Endodermal cell (in vitro differentiated cells): Measurements from ENCODE around the gene FNBP1. TPM values are rescaled to one million over a fixed set of nuclear protein-coding genes. Genes with fewer than 3 reads are reported as not detected.

Experiments used
- DNase-seq: peaks from one replicate; pipeline ENCODE4 v3.0.0-alpha.2; 2017
- H3K27ac ChIP-seq: 2 replicates; pipeline ENCODE4 v1.5.1; 2013; ENCODE audit warnings: mild to moderate bottlenecking, low read depth, low read length, moderate library complexity
- H3K27me3 ChIP-seq: 2 replicates; pipeline ENCODE4 v1.6.1; 2013; ENCODE audit warnings: mild to moderate bottlenecking, low read length, moderate library complexity; ENCODE audit not compliant: insufficient read depth, control insufficient read depth, poor library complexity, severe bottlenecking
- H3K36me3 ChIP-seq: 2 replicates; pipeline ENCODE4 v1.7.0; 2013; ENCODE audit warnings: mild to moderate bottlenecking, low read length, moderate library complexity; ENCODE audit not compliant: control insufficient read depth, insufficient read depth
- H3K4me1 ChIP-seq: one replicate; pipeline ENCODE4 v1.7.0; 2013; ENCODE audit warnings: low read length; ENCODE audit not compliant: control insufficient read depth, insufficient read depth
- H3K4me3 ChIP-seq: 2 replicates; pipeline ENCODE4 v1.5.1; 2013; ENCODE audit warnings: mild to moderate bottlenecking, low read length, moderate library complexity
- H3K9ac ChIP-seq: 2 replicates; pipeline ENCODE4 v1.6.1; 2013; ENCODE audit warnings: mild to moderate bottlenecking, low read length, moderate library complexity; ENCODE audit not compliant: poor library complexity, severe bottlenecking; ENCODE audit errors: extremely low read depth
- H3K9me3 ChIP-seq: 2 replicates; pipeline ENCODE4 v1.6.1; 2013; ENCODE audit warnings: mild to moderate bottlenecking, low read length, moderate library complexity; ENCODE audit not compliant: control insufficient read depth
- H3K27ac Mint-ChIP-seq: 2 replicates; pipeline ENCODE4 v1.8.0; 2020; ENCODE audit warnings: mixed read lengths
- H3K27me3 Mint-ChIP-seq: 2 replicates; pipeline ENCODE4 v1.8.0; 2021; ENCODE audit warnings: mild to moderate bottlenecking, mixed read lengths; ENCODE audit not compliant: insufficient read depth
- H3K36me3 Mint-ChIP-seq: 2 replicates; pipeline ENCODE4 v1.8.0; 2020; ENCODE audit warnings: low read depth, mixed read lengths
- H3K4me1 Mint-ChIP-seq: 2 replicates; pipeline ENCODE4 v1.8.0; 2020; ENCODE audit warnings: mixed read lengths
- H3K4me3 Mint-ChIP-seq: 2 replicates; pipeline ENCODE4 v1.8.0; 2020; ENCODE audit warnings: mild to moderate bottlenecking, moderate library complexity, mixed read lengths
- H3K9me3 Mint-ChIP-seq: 2 replicates; pipeline ENCODE4 v1.8.0; 2020; ENCODE audit warnings: mild to moderate bottlenecking, mixed read lengths
- WGBS, 2 experiments: methylation state at CpG; one replicate each; pipeline versions ENCODE4 v1.1.5 to v1.1.7; 2013; ENCODE audit warnings: missing lambda C conversion rate in 2 of 2, mixed read lengths in 1 of 2; ENCODE audit not compliant: insufficient coverage in 1 of 2, insufficient read length in 1 of 2; 5-methylcytosine and 5-hydroxymethylcytosine counted together
- total RNA-seq, 2 donors: library from RNA; stranded (reverse); fragmentation: NEBNext Ultra II Directional in 1 of 2; extraction: Animal tissue kit (Norgen Biotek cat#: 25700) in 1 of 2; gene quantifications; 2 replicates in 1 of 2; 3 replicates in 1 of 2; pipeline ENCODE4 v1.2.1, GENCODE V29; 2021
- TF ChIP-seq, protein P1 (sequence below): fragments of 200-600 bp; sonication (generic); conservative IDR thresholded peaks from 2 replicates; pipeline ENCODE4 v1.5.0; 2021; ENCODE audit warnings: antibody characterized with exemption, mild to moderate bottlenecking

Gene FNBP1
- total RNA-seq, 2 donors from 2014 or later: 41.4 to 43.3 TPM

DNA sequence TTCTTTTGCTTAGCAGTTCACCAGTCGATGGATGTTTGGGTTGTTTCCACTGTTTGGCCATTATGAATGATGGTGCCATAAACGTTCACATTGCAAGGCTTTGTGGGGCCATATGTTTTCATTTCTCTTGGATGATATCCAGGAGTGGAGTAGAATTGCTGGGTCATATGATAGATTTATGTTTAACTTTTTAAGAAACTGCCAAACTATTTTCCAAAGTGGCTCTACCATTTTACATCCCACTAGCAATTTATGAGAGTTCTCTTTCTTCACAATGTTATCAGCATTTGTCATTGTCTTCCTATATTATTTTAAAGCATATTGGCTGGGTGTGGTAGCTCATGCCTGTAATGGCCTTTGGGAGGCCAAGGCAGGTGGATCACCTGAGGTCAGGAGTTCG, 15.9 kb upstream of the FNBP1 start:
- WGBS, 2 experiments: 90 to 100% methylated on average over 3 of the region's 3 CpGs
- Mint-ChIP-seq H3K4me1 (no peaks in the 10 kb centered on the region), H3K36me3 (peaks cover 15% of the 10 kb centered on the region), H3K9me3 (no peaks in the 10 kb centered on the region), H3K27ac (no peak overlapping the region), H3K4me3 (no peak overlapping the region), H3K27me3 (no peaks in the 10 kb centered on the region)
- Histone ChIP-seq H3K4me3 (no peak overlapping the region), H3K36me3 (peaks cover 14% of the 10 kb centered on the region), H3K27ac (no peak overlapping the region), H3K4me1 (no peaks in the 10 kb centered on the region), H3K27me3 (no peaks in the 10 kb centered on the region), H3K9ac (no peak overlapping the region), H3K9me3 (no peaks in the 10 kb centered on the region)
- TF ChIP-seq, protein P1, sequence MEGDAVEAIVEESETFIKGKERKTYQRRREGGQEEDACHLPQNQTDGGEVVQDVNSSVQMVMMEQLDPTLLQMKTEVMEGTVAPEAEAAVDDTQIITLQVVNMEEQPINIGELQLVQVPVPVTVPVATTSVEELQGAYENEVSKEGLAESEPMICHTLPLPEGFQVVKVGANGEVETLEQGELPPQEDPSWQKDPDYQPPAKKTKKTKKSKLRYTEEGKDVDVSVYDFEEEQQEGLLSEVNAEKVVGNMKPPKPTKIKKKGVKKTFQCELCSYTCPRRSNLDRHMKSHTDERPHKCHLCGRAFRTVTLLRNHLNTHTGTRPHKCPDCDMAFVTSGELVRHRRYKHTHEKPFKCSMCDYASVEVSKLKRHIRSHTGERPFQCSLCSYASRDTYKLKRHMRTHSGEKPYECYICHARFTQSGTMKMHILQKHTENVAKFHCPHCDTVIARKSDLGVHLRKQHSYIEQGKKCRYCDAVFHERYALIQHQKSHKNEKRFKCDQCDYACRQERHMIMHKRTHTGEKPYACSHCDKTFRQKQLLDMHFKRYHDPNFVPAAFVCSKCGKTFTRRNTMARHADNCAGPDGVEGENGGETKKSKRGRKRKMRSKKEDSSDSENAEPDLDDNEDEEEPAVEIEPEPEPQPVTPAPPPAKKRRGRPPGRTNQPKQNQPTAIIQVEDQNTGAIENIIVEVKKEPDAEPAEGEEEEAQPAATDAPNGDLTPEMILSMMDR: no peak
- DNase-seq: no peak

DNA sequence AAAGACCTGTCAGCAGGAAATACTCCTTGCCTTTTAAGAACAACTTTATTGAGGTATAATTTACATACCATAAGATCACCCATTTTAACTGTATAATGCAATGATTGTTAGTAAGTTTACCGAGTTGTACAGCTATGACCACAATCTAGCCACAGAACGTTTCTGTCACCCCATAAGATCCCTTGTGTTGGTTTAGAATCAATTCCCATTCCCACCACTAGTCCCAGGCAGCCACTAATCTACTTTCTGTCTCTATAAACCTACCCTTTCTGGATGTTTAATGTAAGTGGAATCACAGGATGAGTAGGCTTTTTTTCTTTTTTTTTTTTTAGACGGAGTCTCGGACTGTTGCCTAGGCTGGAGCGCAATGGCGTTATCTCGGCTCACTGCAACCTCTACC, 15.2 kb upstream of the FNBP1 start:
- no peak overlapping the region for H3K4me3 ChIP-seq
- H3K27me3 ChIP-seq: no peaks in the 10 kb centered on the region
- peaks cover 14% of the 10 kb centered on the region for H3K36me3 ChIP-seq
- no peak overlapping the region for H3K27ac ChIP-seq
- H3K27me3 Mint-ChIP-seq: no peaks in the 10 kb centered on the region
- H3K9me3 ChIP-seq: no peaks in the 10 kb centered on the region
- no peak overlapping the region for H3K9ac ChIP-seq
- TF ChIP-seq, protein P1: peak; percentile 70
- no peaks in the 10 kb centered on the region for H3K4me1 ChIP-seq
- no peak for DNase-seq
- H3K9me3 Mint-ChIP-seq: no peaks in the 10 kb centered on the region
- 90 to 96% methylated on average over 6 to 7 of the region's 7 CpGs for WGBS, 2 experiments
- H3K4me3 Mint-ChIP-seq: no peak overlapping the region
- H3K4me1 Mint-ChIP-seq: no peaks in the 10 kb centered on the region
- H3K27ac Mint-ChIP-seq: no peak overlapping the region
- peaks cover 15% of the 10 kb centered on the region for H3K36me3 Mint-ChIP-seq

DNA sequence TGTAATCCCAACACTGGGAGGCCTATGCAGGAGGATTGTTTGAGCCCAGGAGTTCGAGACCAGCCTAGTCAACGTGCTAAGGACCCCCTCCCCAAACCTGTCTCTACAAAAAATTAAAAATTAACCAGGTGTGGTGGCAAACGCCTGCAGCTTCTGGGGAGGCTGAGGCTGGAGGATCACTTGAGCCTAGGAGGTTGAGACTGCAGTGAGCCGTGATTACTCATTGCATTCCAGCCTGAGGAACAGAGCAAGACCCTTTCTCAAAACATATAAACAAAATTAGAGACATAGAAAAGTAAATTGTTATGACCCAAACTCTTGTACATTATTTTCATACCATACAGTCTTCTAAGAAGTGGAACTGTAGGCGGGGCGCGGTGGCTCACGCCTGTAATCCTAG, 11.8 kb upstream of the FNBP1 start:
- H3K27ac Mint-ChIP-seq: peak overlapping the region; percentile 96
- 95 to 100% methylated on average over 1 to 8 of the region's 8 CpGs for WGBS, 2 experiments
- H3K4me3 Mint-ChIP-seq: peak overlapping the region; percentile 93

More for the DNA sequence above, 11.8 kb upstream of the FNBP1 start:
- Mint-ChIP-seq H3K9me3 (no peaks in the 10 kb centered on the region), H3K27me3 (no peaks in the 10 kb centered on the region), H3K36me3 (peaks cover 6% of the 10 kb centered on the region), H3K4me1 (peaks cover 6% of the 10 kb centered on the region)
- Histone ChIP-seq H3K9me3 (no peaks in the 10 kb centered on the region), H3K9ac (peak overlapping the region; percentile 65), H3K27me3 (no peaks in the 10 kb centered on the region), H3K4me1 (no peaks in the 10 kb centered on the region), H3K4me3 (peak overlapping the region; percentile 88), H3K36me3 (peaks cover 12% of the 10 kb centered on the region), H3K27ac (no peak overlapping the region)
- no peak for DNase-seq
- TF ChIP-seq, protein P1: no peak
